Spleen (tissue), 11 donors: ENCODE data around the gene PKD1. TPM values are rescaled to one million over a fixed set of nuclear protein-coding genes. Genes with fewer than 3 reads are reported as not detected.
"Not testable (repeated sequence)": the region's sequence is repeated elsewhere in the genome, so short reads cannot be mapped to it uniquely, and the experiment has no call there.

Experiments used
- DNase-seq: peaks from one replicate; pipeline ENCODE4 v3.0.0-alpha.2; 2020
- H3K27ac ChIP-seq, 8 donors: fragments of 200-600 bp; sonication (generic) in 7 of 8; 1 replicate in 4 of 8; 2 replicates in 4 of 8; pipeline versions ENCODE4 v1.5.0 to v1.8.0; 2016 to 2021; ENCODE audit warnings: inconsistent platforms in 4 of 8, mild to moderate bottlenecking in 4 of 8, moderate library complexity in 1 of 8
- H3K27me3 ChIP-seq, 7 donors: fragments of 200-600 bp; sonication (generic) in 6 of 7; replicated peaks in 1 of 7; 1 replicate in 4 of 7; 2 replicates in 3 of 7; pipeline versions ENCODE4 v1.5.0 to v1.8.0; 2016 to 2021; ENCODE audit warnings: inconsistent platforms in 3 of 7, mild to moderate bottlenecking in 1 of 7
- H3K36me3 ChIP-seq, 6 donors: fragments of 200-600 bp; sonication (generic) in 5 of 6; 1 replicate in 4 of 6; 2 replicates in 2 of 6; pipeline versions ENCODE4 v1.5.0 to v1.8.0; 2016 to 2021; ENCODE audit warnings: inconsistent platforms in 2 of 6
- H3K4me1 ChIP-seq, 6 donors: fragments of 200-600 bp; sonication (generic) in 5 of 6; 1 replicate in 3 of 6; 2 replicates in 3 of 6; pipeline versions ENCODE4 v1.5.0 to v1.8.0; 2016 to 2021; ENCODE audit warnings: inconsistent platforms in 3 of 6
- H3K4me3 ChIP-seq, 8 donors: fragments of 200-600 bp; sonication (generic) in 7 of 8; 1 replicate in 4 of 8; 2 replicates in 4 of 8; pipeline versions ENCODE4 v1.5.0 to v1.8.0; 2016 to 2021; ENCODE audit warnings: inconsistent platforms in 4 of 8, mild to moderate bottlenecking in 4 of 8, moderate library complexity in 2 of 8
- H3K9me3 ChIP-seq, 8 donors: fragments of 200-600 bp; sonication (generic) in 7 of 8; 1 replicate in 4 of 8; 2 replicates in 4 of 8; pipeline versions ENCODE4 v1.5.0 to v1.8.0; 2016 to 2021; ENCODE audit warnings: inconsistent platforms in 4 of 8
- CTCF ChIP-seq, 11 experiments: fragments of 200-600 bp in 7 of 11; fragments of 450-650 bp in 4 of 11; sonication (generic) in 4 of 11; IDR thresholded peaks in 8 of 11; conservative IDR thresholded peaks in 3 of 11; 1 replicate in 7 of 11; 2 replicates in 4 of 11; pipeline versions ENCODE4 v1.4.0 to v1.8.0; 2016 to 2021; ENCODE audit warnings: antibody characterized with exemption in 11 of 11, inconsistent platforms in 4 of 11, mild to moderate bottlenecking in 1 of 11
- POLR2A ChIP-seq, 3 donors: fragments of 450-650 bp; IDR thresholded peaks; one replicate each; pipeline ENCODE4 v1.5.1; 2017; ENCODE audit warnings: antibody characterized with exemption in 3 of 3, mild to moderate bottlenecking in 1 of 3
- POLR2AphosphoS5 ChIP-seq, 3 donors: sonication (generic); formaldehyde crosslinking; IDR thresholded peaks; one replicate each; pipeline ENCODE4 v1.5.1; 2017; ENCODE audit warnings: antibody characterized with exemption in 3 of 3
- WGBS, 5 donors: extraction: QIAGEN DNeasy Blood & Tissue Kit in 3 of 5; methylation state at CpG; one replicate each; pipeline versions ENCODE4 v1.1.5 to v1.1.7; 2013 to 2018; 5-methylcytosine and 5-hydroxymethylcytosine counted together
- intact Hi-C: fragments of 100-400 bp; cut with DNase I; formaldehyde crosslinking; loops from one replicate; pipeline ENCODE4 v1.15.0; 2023; ENCODE audit warnings: low total_unique reads
- polyA plus RNA-seq, 3 donors: library from polyadenylated mRNA; stranded (reverse); fragments of 200-250 nt; gene quantifications; one replicate each; pipeline ENCODE4 v1.2.1, GENCODE V29; 2013
- total RNA-seq, 7 donors: library from RNA; depleted of rRNA in 3 of 7; stranded (reverse); fragments of >200 nt in 3 of 7; fragmentation: NEBNext Ultra II Directional in 4 of 7; extraction: Animal tissue kit (Norgen Biotek cat#: 25700) in 4 of 7; gene quantifications; one replicate each; pipeline versions ENCODE4 v1.1.0 to v1.2.1, GENCODE V29; 2016 to 2021
- donor health status: healthy with polysubstance abuse.
- donor health status: DM: no; HTN: no; CAD: no; lungs with moderate emphysema.
- donor health status: DM: no; HTN: no; CAD: no.
- donor health status: Bipolar disorder and iron deficiency.
- donor health status: healthy.
- donor health status: DM: no; HTN: no; CAD: no.
- donor health status: DM: yes; HTN: yes; CAD: no.

PKD1 gene
- total and polyA plus RNA-seq, 10 donors, result 14.0 to 124 (median 79.8) TPM

- no peak overlapping the region for H3K27ac ChIP-seq
- DNase-seq, result no peak
- no peaks in the 10 kb centered on the region for H3K9me3 ChIP-seq
- WGBS, 5 donors, result 91 to 96% (median 94%) methylated on average over 4 to 19 of the region's 19 CpGs
- no peak overlapping the region for H3K4me3 ChIP-seq
- peaks cover 0 to 85% (median 52%) of the 10 kb centered on the region in 6 donors for H3K36me3 ChIP-seq
- no peak for TF ChIP-seq CTCF (IDR thresholded peaks at IDR 0.05 in 8 of 11, conservative IDR thresholded peaks at IDR 0.05 in 3 of 11)
- intact Hi-C loops, result no loop called here
- no peaks in the 10 kb centered on the region for H3K4me1 ChIP-seq
- no peaks in the 10 kb centered on the region for H3K27me3 ChIP-seq
Measured at GRCh38 chr16:2102471-2102870, 33.2 kb downstream of the PKD1 start.

- H3K9me3 ChIP-seq, H3K4me1 ChIP-seq, H3K4me3 ChIP-seq, H3K27ac ChIP-seq, H3K27me3 ChIP-seq, intact Hi-C loops, DNase-seq: not testable (repeated sequence)
- peaks cover 0 to 86% (median 60%) of the 10 kb centered on the region in 6 donors for H3K36me3 ChIP-seq
- 92 to 95% (median 94%) methylated on average over 10 to 14 of the region's 16 CpGs for WGBS, 5 donors
Measured at GRCh38 chr16:2101581-2101980, 34.1 kb downstream of the PKD1 start.

- H3K27ac ChIP-seq, H3K27me3 ChIP-seq, H3K4me1 ChIP-seq, H3K9me3 ChIP-seq, intact Hi-C loops, H3K4me3 ChIP-seq, DNase-seq: not testable (repeated sequence)
- peaks cover 0 to 96% (median 71%) of the 10 kb centered on the region in 6 donors for H3K36me3 ChIP-seq
- WGBS, 5 donors, result 80 to 97% (median 96%) methylated on average over 5 to 14 of the region's 14 CpGs; no CpG with 5 or more reads in 1 of the 5 donors
Measured at GRCh38 chr16:2097689-2098088, 38.0 kb downstream of the PKD1 start.

GRCh38 chr16:2096853-2097595, 38.7 kb downstream of the PKD1 start:
- no peak for DNase-seq
- Histone ChIP-seq H3K36me3 (peaks cover 0 to 96% (median 72%) of the 10 kb centered on the region in 6 donors), H3K27me3 (no peaks in the 10 kb centered on the region), H3K27ac (no peak overlapping the region), H3K4me3 (no peak overlapping the region), H3K4me1 (peaks cover 0 to 5% (median 1%) of the 10 kb centered on the region in 6 donors), H3K9me3 (no peaks in the 10 kb centered on the region)
- intact Hi-C loops, result no loop called here
- 75 to 96% (median 94%) methylated on average over 2 to 25 of the region's 25 CpGs for WGBS, 5 donors
- no peak for TF ChIP-seq POLR2A (IDR thresholded peaks at IDR 0.05)
- peak in 1 of 3 donors; percentile 21 for TF ChIP-seq POLR2AphosphoS5 (IDR thresholded peaks at IDR 0.05)

GRCh38 chr16:2095918-2096582, 39.6 kb downstream of the PKD1 start:
- intact Hi-C loops, result no loop called here
- TF ChIP-seq POLR2AphosphoS5 (IDR thresholded peaks at IDR 0.05), result no peak
- no peak for TF ChIP-seq POLR2A (IDR thresholded peaks at IDR 0.05)
- TF ChIP-seq CTCF (IDR thresholded peaks at IDR 0.05 in 8 of 11, conservative IDR thresholded peaks at IDR 0.05 in 3 of 11), result no peak
- Histone ChIP-seq H3K27ac (no peak overlapping the region), H3K4me3 (no peak overlapping the region), H3K9me3 (no peaks in the 10 kb centered on the region), H3K27me3 (no peaks in the 10 kb centered on the region), H3K36me3 (peaks cover 0 to 94% (median 69%) of the 10 kb centered on the region in 6 donors), H3K4me1 (peaks cover 0 to 12% (median 7%) of the 10 kb centered on the region in 6 donors)
- DNase-seq, result no peak
- 95 to 97% (median 96%) methylated on average over 23 of the region's 23 CpGs for WGBS, 5 donors
